GM18909 (cell line): ENCODE data around the gene MARVELD3.
A peak's percentile ranks its signal among the peaks of the same experiment; 100 is the strongest.
"Not testable (repeated sequence)": the region's sequence is repeated elsewhere in the genome, so short reads cannot be mapped to it uniquely, and the experiment has no call there.

Experiments used
- ATAC-seq: cut with Tn5 transposase; IDR thresholded peaks from one replicate; pipeline ENCODE4 v1.9.1; 2021; ENCODE audit warnings: mild to moderate bottlenecking; ENCODE audit not compliant: unreplicated experiment, poor library complexity

Gene MARVELD3

GRCh38 chr16:71626018-71626857 lies at the start of gene MARVELD3:
TSS of gene MARVELD3 (plus strand) at chr16:71626184. CDS start at chr16:71626230, 46 bp downstream.
- ATAC-seq = no peak

GRCh38 chr16:71576971-71577370 lies 49.0 kb upstream of the MARVELD3 start, which contains the start of gene TAT:
TSS of gene TAT (minus strand) at chr16:71577092. CDS start at chr16:71576415, 677 bp downstream.
- ATAC-seq = no peak

GRCh38 chr16:71582553-71582848 lies 43.5 kb upstream of the MARVELD3 start:
- ATAC-seq = not testable (repeated sequence)

- no peak for ATAC-seq
Measured at GRCh38 chr16:71584543-71585317, 41.3 kb upstream of the MARVELD3 start.

- no peak for ATAC-seq
Measured at GRCh38 chr16:71585318-71585703, 40.7 kb upstream of the MARVELD3 start.

GRCh38 chr16:71589334-71589733 lies 36.6 kb upstream of the MARVELD3 start:
- not testable (repeated sequence) for ATAC-seq

- ATAC-seq = not testable (repeated sequence)
Measured at GRCh38 chr16:71590071-71590470, 35.9 kb upstream of the MARVELD3 start.

GRCh38 chr16:71590584-71590983 lies 35.4 kb upstream of the MARVELD3 start:
- ATAC-seq = no peak

- no peak for ATAC-seq
Measured at GRCh38 chr16:71591917-71592316, 34.1 kb upstream of the MARVELD3 start.

GRCh38 chr16:71593048-71593999 lies 32.7 kb upstream of the MARVELD3 start:
- ATAC-seq = no peak

- ATAC-seq = no peak
Measured at GRCh38 chr16:71594000-71594646, 31.9 kb upstream of the MARVELD3 start.

GRCh38 chr16:71595340-71595826 lies 30.6 kb upstream of the MARVELD3 start:
- ATAC-seq = not testable (repeated sequence)

- not testable (repeated sequence) for ATAC-seq
Measured at GRCh38 chr16:71598426-71598825, 27.6 kb upstream of the MARVELD3 start.

- no peak for ATAC-seq
Measured at GRCh38 chr16:71600822-71601221, 25.2 kb upstream of the MARVELD3 start.

GRCh38 chr16:71609066-71609465 lies 16.9 kb upstream of the MARVELD3 start:
- ATAC-seq = no peak

- no peak for ATAC-seq
Measured at GRCh38 chr16:71610447-71610846, 15.5 kb upstream of the MARVELD3 start.

GRCh38 chr16:71610936-71611871 lies 14.8 kb upstream of the MARVELD3 start:
- peak; percentile 51 for ATAC-seq

- ATAC-seq = not testable (repeated sequence)
Measured at GRCh38 chr16:71614956-71615355, 11.0 kb upstream of the MARVELD3 start.

GRCh38 chr16:71618429-71618828 lies 7.6 kb upstream of the MARVELD3 start:
- ATAC-seq = no peak
